H1 (cell line): ENCODE data around the gene CDK5RAP2. TPM values are rescaled to one million over a fixed set of nuclear protein-coding genes. Genes with fewer than 3 reads are reported as not detected.

ENCODE experiments used
- CTCF ChIA-PET: fragments of 300-600 bp; sonication (Branson Sonifier 250); formaldehyde crosslinking; loops from one replicate; lab custom pipeline; 2021; ENCODE audit not compliant: partially characterized antibody; lab: Charles Lee
- POLR2A ChIA-PET: fragments of 300-600 bp; sonication (Branson Sonifier 250); formaldehyde crosslinking; loops from one replicate; lab custom pipeline; 2021; ENCODE audit warnings: inconsistent platforms; ENCODE audit not compliant: partially characterized antibody; lab: Charles Lee
- DNase-seq, 2 experiments: peaks; one replicate each; pipeline versions ENCODE4 v3.0.0 to v3.0.0-alpha.2; 2010 to 2022; ENCODE audit warnings: low spot score in 2 of 2, low read depth in 1 of 2, mixed read lengths in 1 of 2
- FAIRE-seq: peaks from 2 replicates; lab custom pipeline; 2011; peaks lifted over from hg19 to GRCh38; lab: Jason Lieb, UNC
- H2AFZ ChIP-seq: 2 replicates; pipeline ENCODE4 v1.8.1; 2012; ENCODE audit warnings: low read length, inconsistent platforms
- H2AK5ac ChIP-seq: 2 replicates; pipeline ENCODE4 v1.6.1; 2013; ENCODE audit warnings: low read depth, low read length
- H2BK120ac ChIP-seq: replicated peaks from 2 replicates; pipeline ENCODE3; 2013; ENCODE audit warnings: low read depth, low read length, inconsistent platforms
- H2BK12ac ChIP-seq: 2 replicates; pipeline ENCODE4 v1.6.1; 2013; ENCODE audit warnings: low read depth, low read length
- H2BK15ac ChIP-seq: 2 replicates; pipeline ENCODE4 v1.6.1; 2013; ENCODE audit warnings: low read length
- H2BK20ac ChIP-seq: 2 replicates; pipeline ENCODE4 v1.6.1; 2013; ENCODE audit warnings: low read length
- H2BK5ac ChIP-seq: 2 replicates; pipeline ENCODE4 v1.6.1; 2013; ENCODE audit warnings: low read depth, low read length
- H3K14ac ChIP-seq: 2 replicates; pipeline ENCODE4 v1.6.1; 2013; ENCODE audit warnings: inconsistent platforms; ENCODE audit not compliant: insufficient read length
- H3K18ac ChIP-seq: 2 replicates; pipeline ENCODE4 v1.6.1; 2013; ENCODE audit warnings: low read length; ENCODE audit errors: extremely low read depth
- H3K23ac ChIP-seq: 2 replicates; pipeline ENCODE4 v1.6.1; 2013; ENCODE audit warnings: inconsistent platforms; ENCODE audit not compliant: insufficient read length
- H3K23me2 ChIP-seq: 2 replicates; pipeline ENCODE4 v1.6.1; 2013; ENCODE audit warnings: low read depth, low read length
- H3K27ac ChIP-seq: 2 replicates; pipeline ENCODE4 v1.6.1; 2011; ENCODE audit warnings: low read depth, low read length, inconsistent platforms
- H3K27me3 ChIP-seq, 4 experiments: replicated peaks in 1 of 4; 1 replicate in 1 of 4; 2 replicates in 3 of 4; pipeline versions ENCODE4 v1.6.1 to v1.8.1; 2011 to 2013; ENCODE audit warnings: low read length in 3 of 4, mild to moderate bottlenecking in 3 of 4, inconsistent platforms in 2 of 4, mixed read lengths in 2 of 4, moderate library complexity in 1 of 4; ENCODE audit not compliant: control insufficient read depth in 3 of 4, insufficient read depth in 3 of 4; ENCODE audit errors: extremely low read depth in 1 of 4
- H3K36me3 ChIP-seq, 4 experiments: 2 replicates each; pipeline versions ENCODE4 v1.6.1 to v1.8.1; 2011 to 2013; ENCODE audit warnings: mild to moderate bottlenecking in 4 of 4, low read length in 3 of 4, moderate library complexity in 2 of 4, control low read depth in 1 of 4, inconsistent platforms in 1 of 4; ENCODE audit not compliant: insufficient read depth in 4 of 4, control insufficient read depth in 2 of 4
- H3K4ac ChIP-seq: replicated peaks from 2 replicates; pipeline ENCODE3; 2013; ENCODE audit warnings: low read length, low read depth, mixed read lengths, inconsistent platforms; ENCODE audit not compliant: insufficient read length
- H3K4me1 ChIP-seq, 4 experiments: replicated peaks in 1 of 4; 1 replicate in 1 of 4; 2 replicates in 3 of 4; pipeline versions ENCODE4 v1.6.1 to v1.8.1; 2011 to 2013; ENCODE audit warnings: low read length in 3 of 4, inconsistent platforms in 2 of 4, mixed read lengths in 1 of 4; ENCODE audit not compliant: insufficient read depth in 4 of 4, control insufficient read depth in 3 of 4
- H3K4me2 ChIP-seq, 2 experiments: 2 replicates each; pipeline versions ENCODE4 v1.6.1 to v1.8.1; 2011 to 2013; ENCODE audit warnings: low read depth in 2 of 2, low read length in 2 of 2, control low read depth in 1 of 2, inconsistent platforms in 1 of 2, mild to moderate bottlenecking in 1 of 2; ENCODE audit not compliant: insufficient read depth in 1 of 2
- H3K4me3 ChIP-seq, 4 experiments: fragments of 200-600, 300-600 bp in 1 of 4; sonication (generic), shearing (Covaris generic), sonication (Bioruptor Twin) in 1 of 4; 2 replicates each; pipeline versions ENCODE4 v1.5.1 to v1.8.1; 2011 to 2016; ENCODE audit warnings: low read length in 4 of 4, low read depth in 3 of 4, control low read depth in 2 of 4, inconsistent platforms in 2 of 4, mild to moderate bottlenecking in 2 of 4, mixed read lengths in 1 of 4, moderate library complexity in 1 of 4; ENCODE audit not compliant: insufficient read depth in 2 of 4; ENCODE audit errors: extremely low read depth in 1 of 4
- H3K56ac ChIP-seq: replicated peaks from 2 replicates; pipeline ENCODE3; 2013; ENCODE audit warnings: low read depth, mild to moderate bottlenecking, mixed read lengths, low read length, inconsistent platforms; ENCODE audit not compliant: insufficient read length
- H3K79me1 ChIP-seq: 2 replicates; pipeline ENCODE4 v1.6.1; 2013; ENCODE audit warnings: low read depth, low read length, control low read depth
- H3K79me2 ChIP-seq, 2 experiments: 2 replicates each; pipeline versions ENCODE4 v1.6.1 to v1.8.1; 2012 to 2013; ENCODE audit warnings: low read length in 2 of 2, mild to moderate bottlenecking in 2 of 2, inconsistent platforms in 1 of 2; ENCODE audit not compliant: insufficient read depth in 2 of 2, control insufficient read depth in 1 of 2
- H3K9ac ChIP-seq, 4 experiments: replicated peaks in 1 of 4; 1 replicate in 1 of 4; 2 replicates in 3 of 4; pipeline versions ENCODE4 v1.6.1 to v1.8.1; 2011 to 2013; ENCODE audit warnings: low read depth in 3 of 4, low read length in 3 of 4, control low read depth in 2 of 4, mild to moderate bottlenecking in 2 of 4, moderate library complexity in 2 of 4, inconsistent platforms in 1 of 4; ENCODE audit errors: extremely low read depth in 1 of 4
- H3K9me3 ChIP-seq, 2 experiments: 2 replicates each; pipeline versions ENCODE4 v1.6.1 to v1.8.1; 2012 to 2013; ENCODE audit warnings: mild to moderate bottlenecking in 2 of 2, moderate library complexity in 2 of 2, control low read depth in 1 of 2, inconsistent platforms in 1 of 2, low read depth in 1 of 2, low read length in 1 of 2, mixed read lengths in 1 of 2; ENCODE audit not compliant: insufficient read depth in 2 of 2
- H4K20me1 ChIP-seq, 2 experiments: replicated peaks in 1 of 2; 2 replicates each; pipeline versions ENCODE3 to v1.8.1; 2011 to 2013; ENCODE audit warnings: inconsistent platforms in 2 of 2, low read length in 2 of 2, mild to moderate bottlenecking in 1 of 2; ENCODE audit not compliant: insufficient read depth in 2 of 2, control insufficient read depth in 1 of 2
- H4K5ac ChIP-seq: 2 replicates; pipeline ENCODE4 v1.6.1; 2013; ENCODE audit warnings: low read length, low read depth, mixed read lengths, inconsistent platforms; ENCODE audit not compliant: insufficient read length
- H4K8ac ChIP-seq: 2 replicates; pipeline ENCODE4 v1.8.0; 2013; ENCODE audit warnings: mild to moderate bottlenecking, moderate library complexity, low read length, inconsistent platforms; ENCODE audit not compliant: insufficient read depth; ENCODE audit errors: extremely low read depth
- H4K91ac ChIP-seq: replicated peaks from 2 replicates; pipeline ENCODE3; 2013; ENCODE audit warnings: low read length, mixed read lengths, inconsistent platforms; ENCODE audit not compliant: insufficient read length
- CEBPB ChIP-seq: IDR thresholded peaks from 2 replicates; pipeline ENCODE4 v1.6.1; 2012; ENCODE audit warnings: low read depth, low read length
- CHD1 ChIP-seq: IDR thresholded peaks from 2 replicates; pipeline ENCODE4 v1.6.1; 2012; ENCODE audit warnings: low read depth, low read length, improper control_type of control experiment
- SP1 ChIP-seq: IDR thresholded peaks from 2 replicates; pipeline ENCODE4 v1.6.1; 2011; ENCODE audit warnings: low read depth, low read length
- SRF ChIP-seq: IDR thresholded peaks from 2 replicates; pipeline ENCODE4 v1.6.1; 2011; ENCODE audit warnings: mild to moderate bottlenecking, low read depth, low read length, moderate library complexity
- TAF1 ChIP-seq: IDR thresholded peaks from 2 replicates; pipeline ENCODE4 v1.6.1; 2011; ENCODE audit warnings: mild to moderate bottlenecking, low read depth, low read length
- polyA plus RNA-seq, 7 experiments: library from polyadenylated mRNA; depleted of rRNA in 3 of 7; stranded (reverse) in 5 of 7; unstranded in 2 of 7; fragments of >200 nt in 5 of 7; fragments of 200-250 nt in 2 of 7; gene quantifications; 1 replicate in 5 of 7; 2 replicates in 1 of 7; 4 replicates in 1 of 7; pipeline versions ENCODE4 v1.2.1 to v1.2.3, GENCODE V29; 2011 to 2013; ENCODE audit warnings: missing spikeins in 2 of 7, mixed read lengths in 2 of 7
- total RNA-seq: library from RNA; stranded (reverse); fragmentation: NEBNext Ultra II Directional; extraction: Animal tissue kit (Norgen Biotek cat#: 25700); gene quantifications from 2 replicates; pipeline ENCODE4 v1.2.1, GENCODE V29; 2021

CDK5RAP2 gene
- total and polyA plus RNA-seq, 2 of the 8 experiments (the other 6 are each of a cell fraction or from before 2014, with no cell fraction given): 19.8 to 49.4 TPM

GRCh38 chr9:120616966-120617935 is 37.3 kb upstream of the CDK5RAP2 start:
- Histone ChIP-seq H3K23ac (no peak overlapping the region), H2BK120ac (no peak overlapping the region), H3K27ac (no peak overlapping the region), H3K27me3 (no peaks in the 10 kb centered on the region), H2BK12ac (no peak overlapping the region), H3K23me2 (no peaks in the 10 kb centered on the region), H3K36me3 (no peaks in the 10 kb centered on the region), H4K8ac (no peak overlapping the region), H2BK15ac (no peak overlapping the region), H4K91ac (no peak overlapping the region), H3K14ac (no peak overlapping the region), H3K9me3 (no peaks in the 10 kb centered on the region), H2AK5ac (no peak overlapping the region), H4K20me1 (no peaks in the 10 kb centered on the region), H3K9ac (no peak overlapping the region), H3K4ac (no peak overlapping the region), H4K5ac (no peak overlapping the region), H3K4me2 (no peak overlapping the region), H3K79me1 (no peaks in the 10 kb centered on the region), H3K18ac (no peak overlapping the region), H3K4me3 (no peak overlapping the region), H3K56ac (no peak overlapping the region), H2AFZ (no peak overlapping the region), H2BK20ac (no peak overlapping the region), H2BK5ac (no peak overlapping the region), H3K4me1 (no peaks in the 10 kb centered on the region), H3K79me2 (no peaks in the 10 kb centered on the region)
- DNase-seq: no peak
- FAIRE-seq: no peak
- ChIA-PET POLR2A (no interaction called here), CTCF (interaction anchor here (0.8 to 1.6 kb wide), 5 partner anchors 9 to 172 kb away, joined by 4 to 6 read pairs (median 4); no protein-coding TSS in a partner anchor)
- TF ChIP-seq SP1 (no peak), CHD1 (no peak), CEBPB (peak; percentile 45; the same call in 1 of the 2 replicates), SRF (no peak), TAF1 (no peak)
